ENCODE data around the gene CZIB.

DNA sequence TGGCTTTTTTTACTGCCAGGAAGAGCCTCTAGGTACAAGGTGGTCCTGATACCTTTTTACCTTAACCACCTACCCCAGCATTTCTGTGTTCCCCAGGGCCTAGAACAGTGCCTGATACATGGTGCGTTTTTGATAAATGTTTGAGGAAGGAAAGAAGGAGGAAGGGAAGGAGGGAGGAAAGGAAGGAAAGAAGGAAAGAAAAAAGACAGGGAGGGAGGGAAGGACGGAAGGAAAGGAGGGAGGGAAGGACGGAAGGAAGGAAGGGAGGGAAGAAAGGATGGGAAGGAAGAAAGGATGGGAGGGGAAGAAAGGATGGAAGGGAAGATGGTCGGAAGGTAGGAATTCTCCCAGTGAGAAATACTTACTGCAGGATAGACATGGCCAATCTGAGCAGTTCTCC lies 29.9 kb upstream of the CZIB start:
- TF ChIP-seq, protein P1, sequence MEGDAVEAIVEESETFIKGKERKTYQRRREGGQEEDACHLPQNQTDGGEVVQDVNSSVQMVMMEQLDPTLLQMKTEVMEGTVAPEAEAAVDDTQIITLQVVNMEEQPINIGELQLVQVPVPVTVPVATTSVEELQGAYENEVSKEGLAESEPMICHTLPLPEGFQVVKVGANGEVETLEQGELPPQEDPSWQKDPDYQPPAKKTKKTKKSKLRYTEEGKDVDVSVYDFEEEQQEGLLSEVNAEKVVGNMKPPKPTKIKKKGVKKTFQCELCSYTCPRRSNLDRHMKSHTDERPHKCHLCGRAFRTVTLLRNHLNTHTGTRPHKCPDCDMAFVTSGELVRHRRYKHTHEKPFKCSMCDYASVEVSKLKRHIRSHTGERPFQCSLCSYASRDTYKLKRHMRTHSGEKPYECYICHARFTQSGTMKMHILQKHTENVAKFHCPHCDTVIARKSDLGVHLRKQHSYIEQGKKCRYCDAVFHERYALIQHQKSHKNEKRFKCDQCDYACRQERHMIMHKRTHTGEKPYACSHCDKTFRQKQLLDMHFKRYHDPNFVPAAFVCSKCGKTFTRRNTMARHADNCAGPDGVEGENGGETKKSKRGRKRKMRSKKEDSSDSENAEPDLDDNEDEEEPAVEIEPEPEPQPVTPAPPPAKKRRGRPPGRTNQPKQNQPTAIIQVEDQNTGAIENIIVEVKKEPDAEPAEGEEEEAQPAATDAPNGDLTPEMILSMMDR (IDR thresholded peaks at IDR 0.05 in 4 of 5, conservative IDR thresholded peaks at IDR 0.05 in 1 of 5) = no peak
- no peak for TF ChIP-seq POLR2A (IDR thresholded peaks at IDR 0.05)
